Measurements from ENCODE around the gene CNKSR3.

The CNKSR3 gene

GRCh38 chr6:154466139-154466538 is 44.3 kb downstream of the CNKSR3 start:
- TF ChIP-seq, protein P1, sequence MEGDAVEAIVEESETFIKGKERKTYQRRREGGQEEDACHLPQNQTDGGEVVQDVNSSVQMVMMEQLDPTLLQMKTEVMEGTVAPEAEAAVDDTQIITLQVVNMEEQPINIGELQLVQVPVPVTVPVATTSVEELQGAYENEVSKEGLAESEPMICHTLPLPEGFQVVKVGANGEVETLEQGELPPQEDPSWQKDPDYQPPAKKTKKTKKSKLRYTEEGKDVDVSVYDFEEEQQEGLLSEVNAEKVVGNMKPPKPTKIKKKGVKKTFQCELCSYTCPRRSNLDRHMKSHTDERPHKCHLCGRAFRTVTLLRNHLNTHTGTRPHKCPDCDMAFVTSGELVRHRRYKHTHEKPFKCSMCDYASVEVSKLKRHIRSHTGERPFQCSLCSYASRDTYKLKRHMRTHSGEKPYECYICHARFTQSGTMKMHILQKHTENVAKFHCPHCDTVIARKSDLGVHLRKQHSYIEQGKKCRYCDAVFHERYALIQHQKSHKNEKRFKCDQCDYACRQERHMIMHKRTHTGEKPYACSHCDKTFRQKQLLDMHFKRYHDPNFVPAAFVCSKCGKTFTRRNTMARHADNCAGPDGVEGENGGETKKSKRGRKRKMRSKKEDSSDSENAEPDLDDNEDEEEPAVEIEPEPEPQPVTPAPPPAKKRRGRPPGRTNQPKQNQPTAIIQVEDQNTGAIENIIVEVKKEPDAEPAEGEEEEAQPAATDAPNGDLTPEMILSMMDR (IDR thresholded peaks at IDR 0.05; ENCODE audit: low read length, missing control alignments): no peak
- no peak overlapping the region for H3K4me3 ChIP-seq (replicated peaks; ENCODE audit: low read depth, low read length)
- DNase-seq (ENCODE audit: low read depth): no peak

GRCh38 chr6:154463573-154464419 is 46.7 kb downstream of the CNKSR3 start:
- no peak for DNase-seq (ENCODE audit: low read depth)
- H3K4me3 ChIP-seq (replicated peaks; ENCODE audit: low read depth, low read length): no peak overlapping the region
- TF ChIP-seq, protein P1 (IDR thresholded peaks at IDR 0.05; ENCODE audit: low read length, missing control alignments): no peak

DNA sequence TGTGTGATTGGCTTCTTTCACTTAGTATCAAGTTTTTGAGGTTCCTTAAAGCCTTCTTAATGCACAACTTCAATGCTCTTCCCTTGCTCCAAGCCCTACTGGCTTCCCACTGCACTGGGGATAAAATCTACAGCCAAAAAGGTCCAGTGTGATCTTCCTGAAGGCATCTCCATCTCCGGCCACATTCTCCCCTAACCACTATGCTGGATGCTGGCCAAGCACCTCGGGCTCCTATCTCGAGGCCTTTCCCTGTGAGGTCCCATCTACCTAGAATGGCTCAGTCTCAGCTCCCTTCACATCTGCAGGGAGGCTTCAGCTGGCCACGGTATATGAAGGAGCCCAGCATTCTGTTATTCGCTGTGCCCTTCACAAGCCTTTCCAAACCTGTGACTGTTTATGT is 48.1 kb downstream of the CNKSR3 start:
- TF ChIP-seq, protein P1 (IDR thresholded peaks at IDR 0.05; ENCODE audit: low read length, missing control alignments): no peak
- DNase-seq (ENCODE audit: low read depth): no peak

DNA sequence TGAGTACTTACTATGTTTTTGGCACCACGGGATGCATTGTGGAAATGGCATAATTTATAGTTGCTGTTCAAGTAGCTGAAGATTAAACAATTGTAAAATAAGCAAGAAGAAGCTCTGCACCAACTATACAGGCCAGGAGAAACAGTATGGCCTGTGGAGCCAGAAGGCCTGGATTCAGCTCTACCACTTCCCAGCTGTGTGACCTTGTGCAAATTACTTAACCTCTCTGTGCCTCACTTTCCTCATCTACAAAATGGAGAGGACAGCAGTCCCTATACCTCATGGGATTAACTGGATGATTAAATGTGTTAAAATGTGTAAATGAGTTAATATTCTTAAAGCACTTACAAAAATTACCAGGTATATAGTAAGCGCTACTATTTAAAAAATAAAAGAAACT is 49.1 kb downstream of the CNKSR3 start:
- DNase-seq (ENCODE audit: low read depth): no peak
- no peak overlapping the region for H3K4me3 ChIP-seq (replicated peaks; ENCODE audit: low read depth, low read length)
- TF ChIP-seq, protein P1 (IDR thresholded peaks at IDR 0.05; ENCODE audit: low read length, missing control alignments): no peak

More for the DNA sequence above, 48.1 kb downstream of the CNKSR3 start:
- H3K4me3 ChIP-seq (replicated peaks; ENCODE audit: low read depth, low read length): no peak overlapping the region

DNA sequence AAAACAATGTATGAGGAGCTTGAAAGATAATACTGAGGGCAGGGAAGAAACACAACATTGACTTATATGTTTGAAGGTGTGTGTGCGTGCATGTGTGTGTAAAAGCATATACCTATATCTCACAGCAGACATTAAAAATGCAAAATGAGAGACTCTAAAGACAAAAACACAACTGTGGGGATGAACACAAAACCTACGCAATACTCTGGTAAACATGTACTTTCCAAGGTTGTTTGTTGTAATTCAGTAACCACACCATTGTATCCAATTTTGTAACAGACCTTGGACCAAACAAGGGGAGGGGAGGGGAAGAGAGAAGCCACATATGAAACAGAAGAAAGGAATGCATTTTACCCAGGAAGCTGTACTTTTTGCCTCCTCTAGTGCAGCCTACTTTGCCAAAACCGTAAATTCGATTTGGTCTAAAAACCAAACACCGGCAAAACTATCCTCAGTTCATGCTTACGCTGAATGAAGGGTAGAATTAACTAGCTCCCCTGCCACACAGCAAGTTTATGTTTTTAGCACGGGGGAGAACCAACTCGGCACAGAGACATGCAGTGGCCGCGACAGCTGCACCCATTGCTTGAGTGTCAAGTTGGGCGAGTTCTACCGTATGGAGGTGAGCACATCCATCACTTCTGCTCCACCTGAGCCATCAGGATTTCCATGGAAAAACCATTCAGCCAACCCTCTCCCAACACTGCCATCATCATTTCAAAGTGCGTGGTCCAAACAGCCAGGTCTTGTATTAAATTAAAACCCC is 50.0 kb downstream of the CNKSR3 start:
- TF ChIP-seq, protein P1 (IDR thresholded peaks at IDR 0.05; ENCODE audit: low read length, missing control alignments): no peak
- no peak overlapping the region for H3K4me3 ChIP-seq (replicated peaks; ENCODE audit: low read depth, low read length)
- peak; percentile 62 for DNase-seq (ENCODE audit: low read depth)

DNA sequence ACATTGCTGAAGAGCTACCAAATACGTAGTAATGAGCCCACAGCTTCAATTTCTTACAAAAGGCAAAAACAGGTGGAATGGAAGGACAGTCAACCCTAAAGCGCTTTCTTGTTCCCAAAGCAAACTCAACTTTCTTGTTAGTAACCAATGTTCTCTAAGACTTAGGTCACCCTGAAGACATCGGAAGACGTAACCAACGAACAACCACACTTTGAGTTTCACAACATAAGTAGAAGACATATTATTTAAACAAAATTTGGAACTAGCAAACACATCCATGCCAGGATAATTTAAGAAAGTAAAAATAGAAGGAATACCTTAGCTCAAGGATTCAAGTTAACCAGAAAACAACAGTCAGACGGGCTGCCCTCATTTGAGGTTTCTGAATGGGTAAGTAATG is 51.0 kb downstream of the CNKSR3 start:
- TF ChIP-seq, protein P1 (IDR thresholded peaks at IDR 0.05; ENCODE audit: low read length, missing control alignments): no peak
- DNase-seq (ENCODE audit: low read depth): no peak
- no peak overlapping the region for H3K4me3 ChIP-seq (replicated peaks; ENCODE audit: low read depth, low read length)
